ENCODE measurements around the gene SETD7.

DNA sequence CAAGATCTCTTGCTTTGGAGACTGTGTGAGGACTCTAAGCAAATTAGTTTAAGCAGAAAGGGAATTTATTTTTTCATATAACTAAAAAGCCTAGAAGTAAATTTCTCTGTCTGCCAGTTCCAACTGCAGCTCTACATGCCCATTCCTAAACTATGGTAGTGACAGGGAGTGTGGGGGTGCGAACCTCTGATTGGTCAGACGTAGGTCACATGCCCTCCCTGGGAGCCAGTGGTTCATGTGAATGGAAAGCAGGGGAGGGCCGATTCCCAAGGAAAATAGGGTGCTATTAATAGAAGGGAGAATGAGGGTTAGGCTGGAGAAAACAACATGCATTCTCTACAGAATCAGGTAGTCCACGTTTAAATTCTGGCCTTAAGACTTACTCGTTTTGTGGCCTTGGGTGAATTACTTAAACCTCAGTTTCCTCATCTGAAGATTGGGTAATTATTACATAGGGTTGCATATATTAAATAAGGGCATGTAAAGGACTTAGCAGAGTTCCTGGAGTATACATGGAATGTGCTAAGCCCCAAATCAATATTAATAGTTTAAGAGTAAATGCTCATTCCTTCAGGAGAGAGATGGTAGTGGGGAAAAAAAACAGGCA, 94.9 kb downstream of the SETD7 start:
- TF ChIP-seq EZH2 (IDR thresholded peaks at IDR 0.05; ENCODE audit: borderline replicate concordance, insufficient read depth, low read depth, low read length, poor library complexity, severe bottlenecking): no peak
- TF ChIP-seq, protein P1, sequence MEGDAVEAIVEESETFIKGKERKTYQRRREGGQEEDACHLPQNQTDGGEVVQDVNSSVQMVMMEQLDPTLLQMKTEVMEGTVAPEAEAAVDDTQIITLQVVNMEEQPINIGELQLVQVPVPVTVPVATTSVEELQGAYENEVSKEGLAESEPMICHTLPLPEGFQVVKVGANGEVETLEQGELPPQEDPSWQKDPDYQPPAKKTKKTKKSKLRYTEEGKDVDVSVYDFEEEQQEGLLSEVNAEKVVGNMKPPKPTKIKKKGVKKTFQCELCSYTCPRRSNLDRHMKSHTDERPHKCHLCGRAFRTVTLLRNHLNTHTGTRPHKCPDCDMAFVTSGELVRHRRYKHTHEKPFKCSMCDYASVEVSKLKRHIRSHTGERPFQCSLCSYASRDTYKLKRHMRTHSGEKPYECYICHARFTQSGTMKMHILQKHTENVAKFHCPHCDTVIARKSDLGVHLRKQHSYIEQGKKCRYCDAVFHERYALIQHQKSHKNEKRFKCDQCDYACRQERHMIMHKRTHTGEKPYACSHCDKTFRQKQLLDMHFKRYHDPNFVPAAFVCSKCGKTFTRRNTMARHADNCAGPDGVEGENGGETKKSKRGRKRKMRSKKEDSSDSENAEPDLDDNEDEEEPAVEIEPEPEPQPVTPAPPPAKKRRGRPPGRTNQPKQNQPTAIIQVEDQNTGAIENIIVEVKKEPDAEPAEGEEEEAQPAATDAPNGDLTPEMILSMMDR (IDR thresholded peaks at IDR 0.05): no peak

Measured in B cell (primary cell).